AG08396 (cell line): ENCODE results near the gene TGFA.

Experiments
- DNase-seq: peaks from one replicate; pipeline ENCODE4 v3.0.0; 2012; ENCODE audit warnings: low spot score, mixed read lengths

The TGFA gene

GRCh38 chr2:70417011-70417410 lies 136.6 kb downstream of the TGFA start:
- DNase-seq = no peak

- no peak for DNase-seq
Measured at GRCh38 chr2:70412294-70413070, 141.1 kb downstream of the TGFA start.

- DNase-seq = no peak
Measured at GRCh38 chr2:70411483-70412125, 142.0 kb downstream of the TGFA start.

DNA sequence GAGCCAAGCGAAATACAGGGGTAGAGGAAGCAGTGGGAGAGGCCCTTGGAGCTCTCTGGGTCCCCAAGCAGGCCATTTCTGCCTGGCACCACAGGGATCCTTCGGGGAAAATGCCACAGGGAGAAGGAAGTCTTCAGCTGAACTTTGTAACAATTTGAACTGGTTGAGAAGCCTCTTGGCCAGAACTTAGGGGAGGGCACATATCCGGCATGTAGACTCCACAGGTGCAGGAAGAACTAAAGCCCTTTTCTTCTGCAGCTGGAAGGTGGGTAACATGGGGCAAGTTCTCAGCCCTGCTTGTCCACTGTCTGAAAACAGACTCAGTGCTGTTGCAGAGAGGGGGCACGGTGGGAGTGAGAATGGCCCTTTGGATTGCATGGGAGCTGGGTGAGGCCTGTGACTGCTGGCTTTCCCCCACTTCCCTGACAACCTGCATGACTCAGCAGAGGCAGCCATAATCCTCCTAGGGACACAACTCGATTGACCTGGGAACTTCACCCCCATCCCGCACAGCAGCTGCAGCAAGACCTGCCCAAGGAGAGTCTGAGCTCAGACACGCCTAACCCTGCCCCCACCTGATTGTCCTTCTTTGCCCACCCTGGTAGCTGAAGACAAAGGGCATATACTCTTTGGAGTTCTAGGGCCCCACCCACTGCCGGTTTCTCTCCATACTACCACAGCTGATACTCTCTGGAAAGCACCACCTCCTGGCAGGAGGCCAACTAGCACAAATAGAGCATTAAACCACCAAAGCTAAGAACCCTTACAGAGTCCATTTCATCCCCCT lies 150.2 kb downstream of the TGFA start:
- DNase-seq = no peak

- no peak for DNase-seq
Measured at GRCh38 chr2:70400539-70400938, 153.1 kb downstream of the TGFA start.

- DNase-seq = no peak
Measured at GRCh38 chr2:70399046-70399445, 154.6 kb downstream of the TGFA start.
